NCI-H69 (cell line): ENCODE measurements around the gene BRINP3.

Source experiments
- DNase-seq: peaks from one replicate; lab custom pipeline; 2025; lab: John Stamatoyannopoulos, UW

BRINP3 gene

GRCh38 chr1:190104961-190105360 lies 372.7 kb downstream of the BRINP3 start:
- DNase-seq: no peak

- DNase-seq: peak; percentile 69
Measured at GRCh38 chr1:190102757-190103326, 374.8 kb downstream of the BRINP3 start.

GRCh38 chr1:190101756-190102155 lies 375.9 kb downstream of the BRINP3 start:
- DNase-seq: peak; percentile 26

GRCh38 chr1:190098756-190099155 lies 378.9 kb downstream of the BRINP3 start:
- DNase-seq: no peak

- no peak for DNase-seq
Measured at GRCh38 chr1:190098107-190098506, 379.6 kb downstream of the BRINP3 start.

- DNase-seq: no peak
Measured at GRCh38 chr1:190095596-190095995, 382.1 kb downstream of the BRINP3 start.

- peak; percentile 34 for DNase-seq
Measured at GRCh38 chr1:190084552-190084951, 393.1 kb downstream of the BRINP3 start.

GRCh38 chr1:190068304-190068703 lies 409.4 kb downstream of the BRINP3 start:
- DNase-seq: peak; percentile 60

GRCh38 chr1:190067592-190067991 lies 410.1 kb downstream of the BRINP3 start:
- DNase-seq: peak; percentile 47

- DNase-seq: no peak
Measured at GRCh38 chr1:190066011-190066410, 411.7 kb downstream of the BRINP3 start.

- DNase-seq: peak; percentile 96
Measured at GRCh38 chr1:190049314-190049713, 428.4 kb downstream of the BRINP3 start.
